AG04449 (cell line): ENCODE results near the gene EIPR1.

ENCODE experiments used
- CTCF ChIA-PET: fragments of 350-600 bp; formaldehyde crosslinking; extraction: SDS; loops from one replicate; lab custom pipeline; 2021; ENCODE audit warnings: antibody characterized with exemption; lab: Yijun Ruan, JAX
- POLR2A ChIA-PET: fragments of 400-600, 350-600 bp; formaldehyde crosslinking; extraction: SDS; loops from one replicate; lab custom pipeline; 2020; ENCODE audit warnings: antibody characterized with exemption, inconsistent platforms; lab: Yijun Ruan, JAX
- DNase-seq: peaks from one replicate; pipeline ENCODE4 v3.0.0-alpha.2; 2010; ENCODE audit warnings: low read depth, low spot score
- H3K4me3 ChIP-seq: 2 replicates; pipeline ENCODE4 v1.5.1; 2011; ENCODE audit warnings: low read depth, mild to moderate bottlenecking, control low read depth, low read length
- CTCF ChIP-seq: IDR thresholded peaks from one replicate; pipeline ENCODE4 v1.5.1; 2011; ENCODE audit warnings: mild to moderate bottlenecking, moderate library complexity, low read length, control low read depth, inconsistent platforms; ENCODE audit not compliant: insufficient read depth; ENCODE audit errors: missing control alignments

Gene EIPR1

GRCh38 chr2:3146175-3146574 lies 231.4 kb downstream of the EIPR1 start:
- POLR2A ChIA-PET, result no interaction called here
- CTCF ChIA-PET, result no interaction called here

GRCh38 chr2:3145471-3146021 lies 232.1 kb downstream of the EIPR1 start:
- ChIA-PET POLR2A (no interaction called here), CTCF (no interaction called here)
- DNase-seq, result no peak
- TF ChIP-seq CTCF, result no peak
- no peak overlapping the region for H3K4me3 ChIP-seq

More at GRCh38 chr2:3146175-3146574, 231.4 kb downstream of the EIPR1 start:
- TF ChIP-seq CTCF, result no peak
- H3K4me3 ChIP-seq, result no peak overlapping the region
- no peak for DNase-seq

DNA sequence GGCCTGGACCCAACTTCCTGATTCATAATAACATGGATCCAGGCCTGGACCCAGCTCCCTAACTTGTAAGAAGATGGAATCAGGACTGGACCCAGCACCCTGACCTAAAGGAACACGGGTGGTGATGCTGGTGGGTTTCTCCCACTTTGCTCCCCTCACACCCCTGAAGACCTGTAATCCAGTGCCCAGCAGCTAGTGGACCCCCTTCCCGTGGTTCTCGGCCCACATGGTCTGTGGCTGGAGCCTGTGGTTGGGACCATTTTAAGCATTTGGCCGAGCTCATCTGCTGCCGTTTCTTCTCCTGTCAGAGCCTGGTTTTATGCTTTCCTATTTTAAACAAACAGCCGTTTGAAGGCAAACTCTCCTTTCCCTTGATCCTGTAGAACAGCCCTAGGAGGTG lies 232.8 kb downstream of the EIPR1 start:
- TF ChIP-seq CTCF, result no peak
- no peak overlapping the region for H3K4me3 ChIP-seq
- DNase-seq, result no peak
- CTCF ChIA-PET, result no interaction called here
- POLR2A ChIA-PET, result no interaction called here

GRCh38 chr2:3143602-3144001 lies 234.0 kb downstream of the EIPR1 start:
- TF ChIP-seq CTCF, result no peak
- POLR2A ChIA-PET, result no interaction called here

DNA sequence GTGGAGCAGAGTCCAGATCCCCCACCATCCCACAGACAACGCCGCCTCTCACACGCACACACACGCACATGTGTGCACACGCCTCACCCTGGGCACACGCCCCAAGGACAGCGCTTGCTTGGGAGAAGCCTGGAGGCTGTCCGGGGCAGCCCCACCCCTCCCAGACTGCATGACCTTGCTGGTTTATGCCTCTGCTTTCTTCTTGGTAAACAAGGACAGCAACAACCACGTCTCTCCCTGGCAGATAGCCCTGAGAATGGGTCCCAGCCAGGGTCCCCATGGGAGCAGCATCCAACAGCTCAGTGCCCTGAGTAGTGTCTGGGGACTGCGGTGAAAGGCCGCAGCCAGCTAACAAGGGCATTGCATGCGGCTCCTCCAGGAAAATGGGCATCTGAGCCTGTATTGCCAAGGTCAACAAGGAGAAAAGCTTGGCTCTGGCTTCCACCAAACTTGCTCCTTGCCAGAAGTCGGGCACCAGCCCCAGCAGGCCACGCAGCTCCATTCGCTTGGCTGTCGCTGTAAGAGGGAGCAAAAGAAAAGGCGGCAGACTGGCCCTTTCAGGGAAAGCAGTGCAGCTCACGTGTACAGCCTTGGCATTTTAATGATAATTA lies 234.6 kb downstream of the EIPR1 start:
- POLR2A ChIA-PET, result no interaction called here
- DNase-seq, result no peak
- no peak for TF ChIP-seq CTCF
- no peak overlapping the region for H3K4me3 ChIP-seq
- CTCF ChIA-PET, result no interaction called here

More at GRCh38 chr2:3143602-3144001, 234.0 kb downstream of the EIPR1 start:
- CTCF ChIA-PET, result no interaction called here
- no peak overlapping the region for H3K4me3 ChIP-seq
- no peak for DNase-seq

DNA sequence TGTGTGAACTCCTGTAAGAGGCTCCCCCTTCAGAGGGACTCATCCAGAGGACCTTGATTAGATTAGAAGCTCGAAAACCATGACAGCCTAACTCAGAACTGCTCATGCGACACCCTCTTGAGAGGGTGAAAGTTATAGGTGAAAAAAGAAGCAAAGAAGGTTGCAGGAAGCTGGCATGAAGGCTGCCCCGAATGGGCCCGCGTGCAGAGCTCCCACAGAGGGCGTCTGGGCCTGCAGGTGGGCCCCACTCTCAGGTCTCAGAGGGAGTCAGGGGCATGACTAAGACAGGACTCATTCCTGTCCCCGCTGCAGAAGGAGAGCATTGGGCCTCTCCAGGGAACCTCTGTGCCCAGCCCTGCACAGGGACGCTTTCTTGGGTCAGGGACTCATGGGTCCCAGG lies 235.4 kb downstream of the EIPR1 start:
- no peak overlapping the region for H3K4me3 ChIP-seq
- POLR2A ChIA-PET, result no interaction called here
- TF ChIP-seq CTCF, result no peak
- no peak for DNase-seq
- CTCF ChIA-PET, result no interaction called here
